Suppressor macrophage (primary cell): Measurements from ENCODE around the gene SNCAIP.

Experiments
- DNase-seq, 4 experiments: peaks; one replicate each; pipeline ENCODE4 v3.0.0-alpha.2; 2020 to 2022
- total RNA-seq, 17 experiments: gene quantifications; one replicate each; lab custom pipeline; 2026; ENCODE audit warnings: mixed read lengths in 6 of 17, inconsistent platforms in 3 of 17; lab: John Stamatoyannopoulos, UW

The SNCAIP gene
- 0 to 4.5 (median 0) reads per million in 17 experiments for total RNA-seq

- peak in 3 of 4 experiments; percentile 6 to 25 (median 10) for DNase-seq
Observed at GRCh38 chr5:122311961-122312590, at the start of gene SNCAIP. Gene SNCAIP, plus strand, starts transcription at chr5:122312237. Its CDS starts 78,898 bp downstream, at chr5:122391135.

- DNase-seq = no peak
Observed at GRCh38 chr5:122263352-122264030, 48.5 kb upstream of the SNCAIP start.

GRCh38 chr5:122264610-122265009, 47.4 kb upstream of the SNCAIP start:
- no peak for DNase-seq

GRCh38 chr5:122267185-122267584, 44.9 kb upstream of the SNCAIP start:
- no peak for DNase-seq

GRCh38 chr5:122273696-122274095, 38.3 kb upstream of the SNCAIP start:
- no peak for DNase-seq

- DNase-seq = no peak
Observed at GRCh38 chr5:122283592-122283991, 28.4 kb upstream of the SNCAIP start.

- DNase-seq = no peak
Observed at GRCh38 chr5:122286541-122286940, 25.5 kb upstream of the SNCAIP start.

GRCh38 chr5:122287101-122287500, 24.9 kb upstream of the SNCAIP start:
- DNase-seq = no peak

- DNase-seq = no peak
Observed at GRCh38 chr5:122291000-122291901, 20.8 kb upstream of the SNCAIP start.

- DNase-seq = no peak
Observed at GRCh38 chr5:122292332-122292731, 19.7 kb upstream of the SNCAIP start.

- DNase-seq = no peak
Observed at GRCh38 chr5:122295138-122295537, 16.9 kb upstream of the SNCAIP start.

GRCh38 chr5:122296871-122297270, 15.2 kb upstream of the SNCAIP start:
- no peak for DNase-seq

GRCh38 chr5:122297587-122298298, 14.3 kb upstream of the SNCAIP start:
- no peak for DNase-seq

GRCh38 chr5:122300374-122300773, 11.7 kb upstream of the SNCAIP start:
- no peak for DNase-seq

- DNase-seq = no peak
Observed at GRCh38 chr5:122301016-122301415, 11.0 kb upstream of the SNCAIP start.

GRCh38 chr5:122304471-122305215, 7.4 kb upstream of the SNCAIP start:
- no peak for DNase-seq

- no peak for DNase-seq
Observed at GRCh38 chr5:122306461-122306860, 5.6 kb upstream of the SNCAIP start.

GRCh38 chr5:122310889-122311288, 1.1 kb upstream of the SNCAIP start:
- no peak for DNase-seq

GRCh38 chr5:122311497-122311960, 508 bp upstream of the SNCAIP start:
- no peak for DNase-seq

GRCh38 chr5:122312591-122313406, 762 bp downstream of the SNCAIP start:
- no peak for DNase-seq

GRCh38 chr5:122314036-122314435, 2.0 kb downstream of the SNCAIP start:
- DNase-seq = no peak
